Measurements from ENCODE around the gene PVALB.
A peak's percentile ranks its signal among the peaks of the same experiment; 100 is the strongest.

PVALB gene

GRCh38 chr22:36856792-36857135 lies 39.9 kb upstream of the PVALB start:
- Mint-ChIP-seq H3K36me3 (ENCODE audit: insufficient read depth) (no peaks in the 10 kb centered on the region), H3K4me1 (peaks cover 22% of the 10 kb centered on the region), H3K27me3 (peaks cover 9% of the 10 kb centered on the region), H3K27ac (ENCODE audit: low read depth) (peak overlapping the region; percentile 52), H3K4me3 (no peak overlapping the region), H3K9me3 (no peaks in the 10 kb centered on the region)
- DNase-seq (ENCODE audit: low spot score in 2 of 2) = no peak
- ATAC-seq (replicated peaks; ENCODE audit: extremely low read depth, poor library complexity, severe bottlenecking) = no peak

GRCh38 chr22:36856121-36856791 lies 39.4 kb upstream of the PVALB start:
- H3K4me3 Mint-ChIP-seq = no peak overlapping the region
- ATAC-seq (replicated peaks; ENCODE audit: extremely low read depth, poor library complexity, severe bottlenecking) = peak; percentile 63
- no peaks in the 10 kb centered on the region for H3K36me3 Mint-ChIP-seq (ENCODE audit: insufficient read depth)
- peaks cover 22% of the 10 kb centered on the region for H3K4me1 Mint-ChIP-seq
- H3K9me3 Mint-ChIP-seq = no peaks in the 10 kb centered on the region
- DNase-seq (ENCODE audit: low spot score in 2 of 2) = peak; percentile 85 to 99
- H3K27ac Mint-ChIP-seq (ENCODE audit: low read depth) = peak overlapping the region; percentile 52
- H3K27me3 Mint-ChIP-seq = peaks cover 9% of the 10 kb centered on the region

- H3K27ac Mint-ChIP-seq (ENCODE audit: low read depth) = no peak overlapping the region
These were observed 38.6 kb upstream of the PVALB start for GRCh38 chr22:36855478-36855877.

GRCh38 chr22:36853407-36854099 lies 36.7 kb upstream of the PVALB start:
- H3K36me3 Mint-ChIP-seq (ENCODE audit: insufficient read depth) = no peaks in the 10 kb centered on the region
- H3K4me3 Mint-ChIP-seq = no peak overlapping the region
- H3K27me3 Mint-ChIP-seq = peaks cover 36% of the 10 kb centered on the region
- peaks cover 16% of the 10 kb centered on the region for H3K4me1 Mint-ChIP-seq
- no peaks in the 10 kb centered on the region for H3K9me3 Mint-ChIP-seq
- DNase-seq (ENCODE audit: low spot score in 2 of 2) = peak; percentile 77 to 82
- peak; percentile 72 for ATAC-seq (replicated peaks; ENCODE audit: extremely low read depth, poor library complexity, severe bottlenecking)
- peak overlapping the region; percentile 75 for H3K27ac Mint-ChIP-seq (ENCODE audit: low read depth)

More at GRCh38 chr22:36855478-36855877, 38.6 kb upstream of the PVALB start:
- H3K9me3 Mint-ChIP-seq = no peaks in the 10 kb centered on the region
- peaks cover 16% of the 10 kb centered on the region for H3K4me1 Mint-ChIP-seq
- no peaks in the 10 kb centered on the region for H3K36me3 Mint-ChIP-seq (ENCODE audit: insufficient read depth)
- DNase-seq (ENCODE audit: low spot score in 2 of 2) (no peak), ATAC-seq (replicated peaks; ENCODE audit: extremely low read depth, poor library complexity, severe bottlenecking) (no peak)
- H3K4me3 Mint-ChIP-seq = no peak overlapping the region
- peaks cover 17% of the 10 kb centered on the region for H3K27me3 Mint-ChIP-seq

- H3K27me3 Mint-ChIP-seq = peaks cover 46% of the 10 kb centered on the region
- no peaks in the 10 kb centered on the region for H3K9me3 Mint-ChIP-seq
- H3K27ac Mint-ChIP-seq (ENCODE audit: low read depth) = no peak overlapping the region
- H3K4me3 Mint-ChIP-seq = no peak overlapping the region
- no peaks in the 10 kb centered on the region for H3K36me3 Mint-ChIP-seq (ENCODE audit: insufficient read depth)
- H3K4me1 Mint-ChIP-seq = peaks cover 16% of the 10 kb centered on the region
- DNase-seq (ENCODE audit: low spot score in 2 of 2) = no peak
- no peak for ATAC-seq (replicated peaks; ENCODE audit: extremely low read depth, poor library complexity, severe bottlenecking)
These were observed 35.5 kb upstream of the PVALB start for GRCh38 chr22:36852056-36852973.

DNA sequence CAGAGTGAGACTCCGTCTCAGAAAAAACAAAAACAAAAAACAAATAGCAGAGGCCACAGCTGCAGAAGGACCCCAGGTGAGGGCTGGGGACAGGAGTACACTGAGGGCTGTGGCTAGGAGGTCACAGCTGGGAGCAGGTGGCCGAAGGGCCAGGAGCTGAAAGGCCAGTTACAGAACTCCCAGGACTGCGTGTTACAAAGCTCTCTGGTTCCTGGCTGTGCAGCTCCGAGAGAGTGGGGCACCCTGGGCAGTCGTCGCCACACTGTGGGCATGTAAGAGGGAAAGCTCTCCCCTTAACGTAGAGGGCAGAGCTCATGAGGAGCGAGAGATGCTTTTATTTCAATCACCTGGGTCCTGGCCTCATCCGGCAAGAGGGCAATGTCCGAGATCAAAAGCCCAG lies 33.8 kb upstream of the PVALB start:
- H3K36me3 Mint-ChIP-seq (ENCODE audit: insufficient read depth) = no peaks in the 10 kb centered on the region
- DNase-seq (ENCODE audit: low spot score in 2 of 2) = no peak
- H3K4me1 Mint-ChIP-seq = peaks cover 9% of the 10 kb centered on the region
- H3K27ac Mint-ChIP-seq (ENCODE audit: low read depth) = no peak overlapping the region
- no peak overlapping the region for H3K4me3 Mint-ChIP-seq
- ATAC-seq (replicated peaks; ENCODE audit: extremely low read depth, poor library complexity, severe bottlenecking) = no peak
- no peaks in the 10 kb centered on the region for H3K9me3 Mint-ChIP-seq
- H3K27me3 Mint-ChIP-seq = peaks cover 52% of the 10 kb centered on the region

GRCh38 chr22:36850056-36850455 lies 33.2 kb upstream of the PVALB start:
- Mint-ChIP-seq H3K27ac (ENCODE audit: low read depth) (no peak overlapping the region), H3K9me3 (no peaks in the 10 kb centered on the region), H3K4me3 (no peak overlapping the region), H3K27me3 (peaks cover 58% of the 10 kb centered on the region), H3K36me3 (ENCODE audit: insufficient read depth) (no peaks in the 10 kb centered on the region), H3K4me1 (peaks cover 9% of the 10 kb centered on the region)
- DNase-seq (ENCODE audit: low spot score in 2 of 2) (no peak), ATAC-seq (replicated peaks; ENCODE audit: extremely low read depth, poor library complexity, severe bottlenecking) (no peak)

- Mint-ChIP-seq H3K27me3 (peaks cover 87% of the 10 kb centered on the region), H3K4me3 (no peak overlapping the region), H3K36me3 (ENCODE audit: insufficient read depth) (no peaks in the 10 kb centered on the region), H3K4me1 (no peaks in the 10 kb centered on the region), H3K27ac (ENCODE audit: low read depth) (no peak overlapping the region), H3K9me3 (no peaks in the 10 kb centered on the region)
- ATAC-seq (replicated peaks; ENCODE audit: extremely low read depth, poor library complexity, severe bottlenecking) (no peak), DNase-seq (ENCODE audit: low spot score in 2 of 2) (no peak)
These were observed 30.1 kb upstream of the PVALB start for GRCh38 chr22:36846949-36847348.

GRCh38 chr22:36846271-36846670 lies 29.4 kb upstream of the PVALB start:
- no peak for ATAC-seq (replicated peaks; ENCODE audit: extremely low read depth, poor library complexity, severe bottlenecking)
- no peaks in the 10 kb centered on the region for H3K36me3 Mint-ChIP-seq (ENCODE audit: insufficient read depth)
- DNase-seq (ENCODE audit: low spot score in 2 of 2) = no peak
- no peaks in the 10 kb centered on the region for H3K4me1 Mint-ChIP-seq
- no peaks in the 10 kb centered on the region for H3K9me3 Mint-ChIP-seq
- H3K27ac Mint-ChIP-seq (ENCODE audit: low read depth) = no peak overlapping the region
- H3K27me3 Mint-ChIP-seq = peaks cover 94% of the 10 kb centered on the region
- H3K4me3 Mint-ChIP-seq = no peak overlapping the region

- peaks cover 8% of the 10 kb centered on the region for H3K9me3 Mint-ChIP-seq
- H3K36me3 Mint-ChIP-seq (ENCODE audit: insufficient read depth) = no peaks in the 10 kb centered on the region
- H3K4me1 Mint-ChIP-seq = no peaks in the 10 kb centered on the region
- ATAC-seq (replicated peaks; ENCODE audit: extremely low read depth, poor library complexity, severe bottlenecking) (no peak), DNase-seq (ENCODE audit: low spot score in 2 of 2) (no peak)
- H3K27me3 Mint-ChIP-seq = peaks cover 52% of the 10 kb centered on the region
- H3K4me3 Mint-ChIP-seq = no peak overlapping the region
- H3K27ac Mint-ChIP-seq (ENCODE audit: low read depth) = no peak overlapping the region
These were observed 23.3 kb upstream of the PVALB start for GRCh38 chr22:36840106-36840505.

DNA sequence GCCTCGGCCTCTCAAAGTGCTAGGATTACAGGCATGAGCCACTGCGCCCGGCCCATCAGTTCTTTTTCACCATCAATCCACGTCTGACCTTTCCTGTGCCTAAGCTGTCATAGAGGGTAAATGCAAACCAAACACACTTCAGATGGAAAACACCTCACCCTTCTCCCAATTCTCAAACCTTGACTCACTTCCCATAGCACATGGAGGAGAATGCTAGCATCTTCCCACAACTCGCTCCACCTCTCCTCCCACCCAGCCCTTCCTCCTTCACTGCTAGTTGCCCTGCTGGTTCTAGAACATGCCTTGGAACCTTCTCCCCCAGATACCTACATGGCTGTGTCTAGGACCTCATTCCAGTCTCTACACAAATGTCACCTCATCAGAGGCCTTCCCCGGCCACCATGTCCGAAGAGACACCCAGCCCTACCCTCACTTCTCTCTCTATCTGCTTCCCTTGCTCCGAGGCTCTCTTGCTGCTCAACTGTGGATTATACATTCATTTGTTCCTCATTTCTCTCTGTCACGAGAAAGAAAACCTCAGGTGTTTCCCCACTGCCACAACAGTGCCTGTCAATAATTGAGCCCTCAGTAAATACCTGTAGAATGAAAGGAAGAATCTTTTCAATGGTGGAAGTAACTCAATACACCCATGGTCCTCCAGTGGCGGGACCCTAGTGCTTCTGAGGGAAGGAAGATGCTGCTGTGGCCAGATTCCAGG lies 22.7 kb upstream of the PVALB start:
- H3K4me3 Mint-ChIP-seq = no peak overlapping the region
- DNase-seq (ENCODE audit: low spot score in 2 of 2) = no peak
- peaks cover 8% of the 10 kb centered on the region for H3K9me3 Mint-ChIP-seq
- no peak for ATAC-seq (replicated peaks; ENCODE audit: extremely low read depth, poor library complexity, severe bottlenecking)
- no peaks in the 10 kb centered on the region for H3K4me1 Mint-ChIP-seq
- no peak overlapping the region for H3K27ac Mint-ChIP-seq (ENCODE audit: low read depth)
- H3K36me3 Mint-ChIP-seq (ENCODE audit: insufficient read depth) = no peaks in the 10 kb centered on the region
- H3K27me3 Mint-ChIP-seq = peaks cover 49% of the 10 kb centered on the region

All from central memory CD8-positive, alpha-beta T cell (primary cell).